Measurements from ENCODE around the gene TM4SF5.

The TM4SF5 gene

GRCh38 chr17:4740584-4740983 is 31.1 kb upstream of the TM4SF5 start:
- CTCF ChIA-PET: no interaction called here
- no peak overlapping the region; the same call in 1 of the 2 replicates for H3K4me3 ChIP-seq (ENCODE audit: low read depth, low read length)
- no peak for DNase-seq (ENCODE audit: low read depth, low spot score)
- no peak for TF ChIP-seq CTCF (IDR thresholded peaks at IDR 0.05; ENCODE audit: insufficient read depth, low read length, missing control alignments)
- POLR2A ChIA-PET: interaction anchor here (0.6 kb wide), 1 partner anchor 10 kb away, joined by 3 read pairs; no protein-coding TSS in a partner anchor

- ChIA-PET CTCF (no interaction called here), POLR2A (no interaction called here)
- DNase-seq (ENCODE audit: low read depth, low spot score): no peak
- TF ChIP-seq CTCF (IDR thresholded peaks at IDR 0.05; ENCODE audit: insufficient read depth, low read length, missing control alignments): no peak
- no peak overlapping the region for H3K4me3 ChIP-seq (ENCODE audit: low read depth, low read length)
Measured at GRCh38 chr17:4741544-4741943, 30.1 kb upstream of the TM4SF5 start.

- POLR2A ChIA-PET: interaction anchor here (0.6 kb wide), 1 partner anchor 549 kb away, joined by 5 read pairs; no protein-coding TSS in a partner anchor
- CTCF ChIA-PET: no interaction called here
- H3K4me3 ChIP-seq (ENCODE audit: low read depth, low read length): no peak overlapping the region
- no peak for DNase-seq (ENCODE audit: low read depth, low spot score)
- TF ChIP-seq CTCF (IDR thresholded peaks at IDR 0.05; ENCODE audit: insufficient read depth, low read length, missing control alignments): no peak
Measured at GRCh38 chr17:4742133-4742532, 29.6 kb upstream of the TM4SF5 start.

GRCh38 chr17:4742629-4743028 is 29.1 kb upstream of the TM4SF5 start:
- DNase-seq (ENCODE audit: low read depth, low spot score): no peak
- no peak overlapping the region for H3K4me3 ChIP-seq (ENCODE audit: low read depth, low read length)
- POLR2A ChIA-PET: interaction anchor here (0.6 kb wide), 1 partner anchor 550 kb away, joined by 5 read pairs; no protein-coding TSS in a partner anchor
- no peak for TF ChIP-seq CTCF (IDR thresholded peaks at IDR 0.05; ENCODE audit: insufficient read depth, low read length, missing control alignments)
- CTCF ChIA-PET: no interaction called here

- POLR2A ChIA-PET: no interaction called here
Measured at GRCh38 chr17:4743216-4743615, 28.5 kb upstream of the TM4SF5 start.

GRCh38 chr17:4743898-4744297 is 27.8 kb upstream of the TM4SF5 start:
- DNase-seq (ENCODE audit: low read depth, low spot score): no peak
- ChIA-PET CTCF (no interaction called here), POLR2A (interaction anchor here (0.6 kb wide), 1 partner anchor 12 kb away, joined by 3 read pairs; no protein-coding TSS in a partner anchor)
- TF ChIP-seq CTCF (IDR thresholded peaks at IDR 0.05; ENCODE audit: insufficient read depth, low read length, missing control alignments): no peak
- no peak overlapping the region for H3K4me3 ChIP-seq (ENCODE audit: low read depth, low read length)

More at GRCh38 chr17:4743216-4743615, 28.5 kb upstream of the TM4SF5 start:
- no peak overlapping the region for H3K4me3 ChIP-seq (ENCODE audit: low read depth, low read length)
- DNase-seq (ENCODE audit: low read depth, low spot score): no peak
- CTCF ChIA-PET: no interaction called here
- no peak for TF ChIP-seq CTCF (IDR thresholded peaks at IDR 0.05; ENCODE audit: insufficient read depth, low read length, missing control alignments)

All from AG04449 (cell line).